Stomach (tissue), 4 donors: ENCODE data around the gene OR5K1.

Experiments used
- EP300 ChIP-seq: sonication (generic); formaldehyde crosslinking; IDR thresholded peaks from one replicate; pipeline ENCODE4 v1.6.1; 2017; ENCODE audit warnings: antibody characterized with exemption
- POLR2AphosphoS5 ChIP-seq, 3 donors: sonication (generic); formaldehyde crosslinking; IDR thresholded peaks; one replicate each; pipeline ENCODE4 v1.6.1; 2016; ENCODE audit warnings: antibody characterized with exemption in 3 of 3
- TF ChIP-seq, protein P1 (sequence below), 7 experiments: fragments of 450-650 bp in 4 of 7; fragments of 200-600 bp in 3 of 7; sonication (generic) in 3 of 7; IDR thresholded peaks; one replicate each; pipeline ENCODE4 v1.5.1; 2016 to 2019; ENCODE audit warnings: antibody characterized with exemption in 7 of 7, control low read depth in 2 of 7, mild to moderate bottlenecking in 1 of 7

DNA sequence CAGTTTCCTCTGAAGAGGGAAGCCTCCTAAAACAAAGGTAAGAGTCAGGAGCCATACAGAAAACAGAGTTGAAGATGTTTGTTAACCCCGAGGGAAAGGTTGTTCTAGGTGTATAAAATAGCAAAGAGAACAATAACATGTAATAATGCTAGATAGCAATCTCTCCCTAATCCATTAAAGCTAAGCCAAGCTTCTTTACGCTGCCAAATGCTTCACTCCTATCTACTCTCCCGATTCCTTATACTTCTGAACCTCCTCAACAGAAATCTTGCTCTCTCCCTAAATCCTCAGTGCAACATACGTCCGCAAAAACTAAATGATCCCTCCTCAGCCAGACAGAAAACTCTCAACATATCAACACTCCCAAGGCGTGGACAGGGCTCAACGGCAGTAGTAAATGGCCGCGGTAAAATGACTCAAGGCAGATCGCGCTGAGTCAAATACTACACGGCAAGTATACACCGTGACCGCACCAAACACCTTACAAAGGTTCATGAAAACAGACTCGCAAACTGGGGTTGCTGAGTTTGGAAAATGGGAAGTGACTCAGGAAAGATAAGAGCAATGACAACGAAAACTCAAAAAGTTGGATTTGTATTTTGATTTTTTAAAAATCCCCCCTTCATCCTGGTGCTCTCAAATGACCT is 59.0 kb downstream of the OR5K1 start:
- TF ChIP-seq, protein P1, sequence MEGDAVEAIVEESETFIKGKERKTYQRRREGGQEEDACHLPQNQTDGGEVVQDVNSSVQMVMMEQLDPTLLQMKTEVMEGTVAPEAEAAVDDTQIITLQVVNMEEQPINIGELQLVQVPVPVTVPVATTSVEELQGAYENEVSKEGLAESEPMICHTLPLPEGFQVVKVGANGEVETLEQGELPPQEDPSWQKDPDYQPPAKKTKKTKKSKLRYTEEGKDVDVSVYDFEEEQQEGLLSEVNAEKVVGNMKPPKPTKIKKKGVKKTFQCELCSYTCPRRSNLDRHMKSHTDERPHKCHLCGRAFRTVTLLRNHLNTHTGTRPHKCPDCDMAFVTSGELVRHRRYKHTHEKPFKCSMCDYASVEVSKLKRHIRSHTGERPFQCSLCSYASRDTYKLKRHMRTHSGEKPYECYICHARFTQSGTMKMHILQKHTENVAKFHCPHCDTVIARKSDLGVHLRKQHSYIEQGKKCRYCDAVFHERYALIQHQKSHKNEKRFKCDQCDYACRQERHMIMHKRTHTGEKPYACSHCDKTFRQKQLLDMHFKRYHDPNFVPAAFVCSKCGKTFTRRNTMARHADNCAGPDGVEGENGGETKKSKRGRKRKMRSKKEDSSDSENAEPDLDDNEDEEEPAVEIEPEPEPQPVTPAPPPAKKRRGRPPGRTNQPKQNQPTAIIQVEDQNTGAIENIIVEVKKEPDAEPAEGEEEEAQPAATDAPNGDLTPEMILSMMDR (IDR thresholded peaks at IDR 0.05), result no peak
- TF ChIP-seq POLR2AphosphoS5 (IDR thresholded peaks at IDR 0.05), result peak in 1 of 3 donors; percentile 3
- no peak for TF ChIP-seq EP300
